HG03520 (cell line): ENCODE results near the gene SLC8A1.
A peak's percentile ranks its signal among the peaks of the same experiment; 100 is the strongest.

Experiments used
- ATAC-seq: cut with Tn5 transposase; IDR thresholded peaks from one replicate; pipeline ENCODE4 v1.9.1; 2021; ENCODE audit warnings: mild to moderate bottlenecking, moderate library complexity; ENCODE audit not compliant: unreplicated experiment

Gene SLC8A1

DNA sequence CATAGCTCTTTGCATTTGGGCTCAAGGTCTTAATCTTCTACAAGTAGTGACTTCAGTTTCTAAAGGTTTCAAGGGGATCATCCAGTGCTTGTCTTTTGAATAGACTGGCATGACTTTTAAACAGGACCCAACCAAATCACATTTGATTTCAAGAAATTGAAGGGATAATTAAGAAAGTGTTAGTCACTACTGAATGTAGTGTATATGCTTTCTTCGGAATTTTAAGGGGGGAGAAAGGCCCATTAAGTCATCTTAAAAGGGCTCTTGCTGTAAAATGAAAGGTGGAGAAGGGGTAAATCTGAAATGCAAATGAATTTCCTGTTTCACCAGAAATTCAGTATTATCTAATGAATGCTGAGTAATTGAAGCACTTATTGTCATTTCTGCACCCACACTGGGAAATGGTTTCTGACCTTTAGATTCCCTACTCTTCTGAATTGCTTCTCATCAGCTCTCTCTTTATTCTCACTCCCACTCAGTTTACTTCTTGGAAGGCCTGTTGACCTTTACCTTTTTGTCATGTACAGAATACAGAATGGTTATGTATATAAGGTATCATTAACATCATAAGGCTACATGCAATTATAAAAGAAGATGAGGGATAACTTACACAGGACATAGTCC, 241.4 kb downstream of the SLC8A1 start:
- ATAC-seq: no peak

DNA sequence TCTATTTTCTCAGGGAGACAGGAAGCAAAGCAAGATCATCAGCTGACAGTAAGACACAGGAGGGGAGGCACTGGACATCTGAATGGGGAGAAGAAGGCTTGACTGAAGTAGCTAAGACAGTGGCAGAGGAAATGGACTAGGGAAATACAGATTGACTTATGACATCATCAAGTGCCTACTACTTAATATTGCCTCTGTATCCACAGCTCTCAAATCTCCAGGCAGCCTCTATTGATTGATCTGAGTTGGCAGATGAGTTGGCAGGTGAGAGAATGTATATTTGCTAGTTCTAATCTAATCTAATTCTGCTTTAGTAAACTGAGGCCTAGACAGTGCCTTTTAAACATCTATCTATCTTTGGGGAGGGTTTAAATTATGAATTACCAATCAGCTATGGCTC, 242.1 kb downstream of the SLC8A1 start:
- ATAC-seq: no peak

DNA sequence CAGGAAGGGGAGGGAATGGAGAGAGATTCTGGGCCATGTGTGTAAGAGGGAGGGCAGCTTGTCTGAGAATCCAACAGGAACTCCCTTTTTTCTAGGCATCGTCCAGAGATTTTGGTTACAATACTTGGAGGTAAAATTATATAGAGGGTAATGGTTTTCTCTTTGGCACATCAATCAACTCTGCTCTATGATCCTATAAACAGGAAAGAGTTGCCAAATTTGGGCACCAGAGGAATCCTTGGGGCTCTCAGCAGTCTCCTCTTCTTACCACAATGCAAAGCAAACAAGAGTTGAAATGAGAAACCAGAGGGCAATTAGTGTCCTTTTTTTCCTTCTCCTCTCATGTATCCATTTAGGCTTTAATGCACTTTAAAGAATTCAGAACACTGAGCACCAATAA, 243.4 kb downstream of the SLC8A1 start:
- no peak for ATAC-seq

DNA sequence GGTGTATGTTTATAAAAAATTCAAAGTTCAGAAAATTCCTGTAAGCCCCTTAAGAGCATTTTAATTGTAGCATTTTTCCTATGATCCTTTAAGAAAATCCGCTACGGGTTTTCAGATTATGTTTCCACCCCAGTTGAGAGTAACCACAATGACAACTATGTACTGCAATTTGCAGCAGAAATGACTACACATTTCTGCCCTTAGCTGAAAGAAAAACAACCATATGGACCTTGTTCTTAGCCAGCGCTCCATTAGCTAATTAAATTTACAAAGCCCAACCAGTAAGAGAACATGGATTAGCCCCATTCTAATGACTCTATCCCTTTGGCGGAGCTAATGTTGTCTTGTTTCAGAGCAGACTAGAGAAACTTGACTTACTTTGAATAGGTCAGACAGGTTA, 247.6 kb downstream of the SLC8A1 start:
- ATAC-seq: no peak

DNA sequence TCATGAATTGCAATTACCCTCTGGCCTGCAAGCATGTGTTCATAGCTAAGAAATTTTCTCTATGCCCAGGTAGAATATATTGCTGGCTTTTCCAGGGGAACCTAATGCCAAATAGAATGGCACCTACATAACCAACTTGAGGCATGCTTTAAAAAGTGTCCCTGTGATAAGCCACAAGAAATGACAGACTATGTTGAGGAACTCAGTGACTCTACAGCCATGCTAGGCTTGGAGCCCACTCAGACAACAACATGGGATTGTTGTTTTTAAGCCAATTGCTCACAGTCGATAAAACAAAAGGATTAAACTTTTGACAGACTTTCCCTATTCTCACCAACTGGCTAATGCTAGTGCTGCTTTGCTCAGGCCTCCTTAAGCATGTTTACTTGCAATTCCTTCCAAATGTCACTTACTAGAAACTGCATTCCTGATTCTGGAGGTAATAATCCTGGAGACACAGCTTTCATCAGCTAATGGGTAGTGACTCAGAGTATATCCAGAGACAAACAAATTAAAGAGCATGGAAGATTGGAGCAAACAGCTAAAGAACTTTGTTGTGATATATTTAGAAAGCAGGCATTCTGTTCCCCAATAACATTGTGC, 249.0 kb downstream of the SLC8A1 start:
- ATAC-seq: no peak

- ATAC-seq: no peak
These were observed 250.5 kb downstream of the SLC8A1 start for GRCh38 chr2:40201425-40201824.

GRCh38 chr2:40200366-40200915, 251.4 kb downstream of the SLC8A1 start:
- no peak for ATAC-seq

GRCh38 chr2:40199771-40200170, 252.1 kb downstream of the SLC8A1 start:
- ATAC-seq: no peak

GRCh38 chr2:40197121-40197520, 254.8 kb downstream of the SLC8A1 start:
- no peak for ATAC-seq

DNA sequence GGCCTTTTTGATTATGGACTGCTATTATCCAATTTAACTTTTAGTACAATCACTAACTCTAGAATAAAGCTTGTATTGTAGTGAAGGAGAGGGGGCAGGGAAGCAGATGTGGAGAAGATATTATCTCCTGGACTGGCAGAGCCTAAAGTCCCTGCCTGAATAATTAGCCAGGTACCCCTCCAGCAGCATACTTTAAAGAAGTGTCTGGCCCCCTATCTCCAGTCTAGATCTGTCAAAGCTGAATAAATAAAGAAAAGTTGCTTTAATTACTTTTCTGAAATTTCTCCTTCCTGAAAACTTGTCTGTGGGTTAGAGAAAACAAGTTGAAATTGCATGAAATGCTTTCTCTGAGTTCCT, 258.2 kb downstream of the SLC8A1 start:
- no peak for ATAC-seq

DNA sequence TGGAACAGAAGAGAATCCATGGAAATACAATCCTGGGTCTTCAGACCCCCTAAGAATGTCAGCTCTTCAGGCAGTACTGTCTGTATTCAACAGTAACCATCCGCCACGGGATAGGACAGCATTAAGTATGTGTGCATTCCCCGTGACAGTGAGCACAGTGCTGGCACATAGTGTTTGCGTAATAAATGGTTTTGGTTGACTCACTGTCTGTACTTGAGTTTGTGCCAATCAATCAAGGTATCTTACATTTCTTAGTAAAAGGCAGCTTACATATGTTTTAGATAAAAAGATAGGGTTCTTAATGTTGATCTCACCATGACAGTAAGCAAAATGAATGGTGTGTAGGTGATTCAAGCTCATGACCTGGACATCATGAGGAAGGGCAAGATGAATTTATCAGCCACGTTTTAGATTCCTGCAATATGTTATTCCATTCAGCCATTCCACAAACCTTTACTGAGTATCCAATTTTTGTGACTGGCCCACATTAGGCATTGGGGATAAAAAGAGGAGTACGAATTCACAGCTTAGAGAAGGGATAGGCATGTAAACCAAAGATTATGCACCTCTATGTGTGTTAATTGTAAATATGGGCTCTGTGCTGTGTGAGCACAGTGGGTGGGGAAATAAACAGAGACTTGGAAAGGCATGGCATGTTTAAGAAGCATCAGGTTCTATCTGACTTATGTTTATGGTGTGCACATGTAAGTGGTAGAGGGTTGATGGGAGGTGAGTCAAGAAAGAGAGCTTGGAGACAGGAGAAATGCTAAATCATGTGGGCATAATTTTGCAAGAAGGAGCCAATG, 258.8 kb downstream of the SLC8A1 start:
- no peak for ATAC-seq

DNA sequence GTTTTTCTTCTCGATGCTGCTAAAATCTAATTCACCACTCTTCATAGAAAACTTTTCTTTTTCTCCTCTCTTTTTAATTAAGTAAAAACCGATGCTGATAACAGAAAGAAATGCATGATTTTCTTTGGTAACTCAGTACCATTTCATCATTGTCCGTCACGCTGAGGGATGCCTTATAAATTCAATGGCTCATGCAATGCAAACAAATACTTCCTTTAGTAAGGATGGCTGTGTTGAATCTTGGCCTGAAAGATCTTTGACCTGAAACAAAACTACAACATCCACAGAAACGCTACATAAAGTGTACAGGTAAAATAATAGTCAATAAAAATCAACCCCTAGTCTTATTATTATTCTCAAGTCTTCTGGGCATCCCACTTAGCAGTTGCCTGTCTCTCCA, 261.4 kb downstream of the SLC8A1 start:
- ATAC-seq: no peak

GRCh38 chr2:40189881-40190280, 262.0 kb downstream of the SLC8A1 start:
- ATAC-seq: no peak

- ATAC-seq: no peak
These were observed 264.8 kb downstream of the SLC8A1 start for GRCh38 chr2:40187054-40187453.

- ATAC-seq: no peak
These were observed 267.3 kb downstream of the SLC8A1 start for GRCh38 chr2:40184551-40184950.

DNA sequence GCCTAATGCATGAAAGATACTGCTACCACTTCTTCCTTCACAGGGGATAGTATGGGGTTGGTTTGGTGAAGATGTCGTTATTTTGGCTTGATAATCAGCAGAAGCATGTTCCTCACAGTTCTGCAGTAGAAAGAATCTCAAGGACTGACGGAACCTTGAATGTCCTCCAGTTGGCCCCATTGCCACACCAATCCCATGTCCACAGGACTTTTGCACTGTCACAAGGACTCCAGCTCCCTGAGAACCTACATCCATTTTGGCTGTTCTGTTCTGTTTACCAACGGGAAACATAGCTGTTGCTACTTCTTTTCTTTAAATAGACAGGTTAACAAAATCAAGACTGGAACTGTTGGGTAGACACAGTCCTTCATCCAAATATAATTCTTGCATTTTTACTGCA, 270.0 kb downstream of the SLC8A1 start:
- ATAC-seq: no peak

GRCh38 chr2:40179801-40180200, 272.1 kb downstream of the SLC8A1 start:
- ATAC-seq: no peak

DNA sequence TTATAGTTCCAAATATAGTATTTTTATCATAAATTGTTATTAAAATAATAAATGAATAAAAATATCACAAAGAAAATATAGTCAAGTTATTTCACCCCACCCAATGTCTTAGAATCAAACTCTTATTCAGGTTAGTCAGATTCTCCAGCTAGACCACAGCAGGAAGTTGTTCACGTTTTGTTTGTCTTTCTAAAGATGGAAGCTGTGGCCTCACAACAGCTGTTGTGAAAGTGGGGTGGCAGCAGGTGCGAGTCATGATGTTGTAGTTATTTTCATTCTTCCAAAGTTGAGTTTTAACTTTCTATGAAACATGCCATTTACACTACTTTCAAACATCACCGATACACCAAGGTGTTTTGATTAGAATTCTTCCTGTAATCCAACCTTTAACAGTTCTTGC, 272.9 kb downstream of the SLC8A1 start:
- ATAC-seq: peak; percentile 83

DNA sequence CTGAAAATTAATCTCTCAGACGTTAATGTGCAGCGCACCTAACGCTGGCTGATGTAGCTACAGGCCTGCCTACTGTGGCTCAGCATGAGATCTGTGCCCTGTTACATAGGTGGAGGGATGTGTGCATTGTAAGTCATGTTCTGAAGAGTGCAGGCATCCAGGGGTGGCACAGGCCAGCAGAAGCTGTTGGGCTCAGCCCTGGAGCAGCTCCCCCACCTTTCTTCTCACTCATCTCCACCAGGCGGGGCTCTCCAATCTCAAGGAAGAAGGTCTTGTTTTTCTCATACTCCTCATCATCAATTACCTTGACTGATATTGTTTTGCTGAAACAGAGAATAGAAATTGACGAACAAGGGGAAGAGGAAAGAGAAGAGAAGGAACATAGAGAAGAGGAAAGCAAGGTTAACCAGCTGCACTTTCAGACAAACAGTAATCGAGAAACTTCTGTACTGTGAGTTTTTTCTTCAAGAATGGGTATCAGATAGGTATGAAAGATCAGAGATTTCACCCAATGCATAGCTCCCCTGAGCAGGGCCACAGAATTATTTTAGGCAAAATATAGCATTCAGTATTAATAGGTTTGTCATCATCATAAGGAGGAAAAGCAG, 273.6 kb downstream of the SLC8A1 start:
- no peak for ATAC-seq

DNA sequence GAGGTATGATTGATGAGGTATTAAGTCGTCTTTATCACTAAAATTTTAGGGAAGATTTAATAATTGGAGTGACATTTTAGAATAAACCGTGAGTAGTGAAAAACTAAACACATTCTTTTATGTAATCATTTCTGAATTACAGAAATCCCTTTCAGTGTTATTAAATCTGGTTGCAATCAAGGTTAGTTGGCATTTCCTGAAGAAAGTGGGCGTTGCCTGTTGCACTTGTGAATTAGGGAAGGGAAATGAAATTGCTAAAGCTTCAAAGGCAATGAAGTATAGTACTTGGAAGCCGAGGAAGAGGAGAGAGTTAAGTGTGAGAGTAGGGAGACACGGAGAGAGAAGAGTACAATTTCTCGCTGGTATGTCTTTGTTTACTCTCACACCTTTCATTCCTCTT, 274.5 kb downstream of the SLC8A1 start:
- ATAC-seq: no peak

DNA sequence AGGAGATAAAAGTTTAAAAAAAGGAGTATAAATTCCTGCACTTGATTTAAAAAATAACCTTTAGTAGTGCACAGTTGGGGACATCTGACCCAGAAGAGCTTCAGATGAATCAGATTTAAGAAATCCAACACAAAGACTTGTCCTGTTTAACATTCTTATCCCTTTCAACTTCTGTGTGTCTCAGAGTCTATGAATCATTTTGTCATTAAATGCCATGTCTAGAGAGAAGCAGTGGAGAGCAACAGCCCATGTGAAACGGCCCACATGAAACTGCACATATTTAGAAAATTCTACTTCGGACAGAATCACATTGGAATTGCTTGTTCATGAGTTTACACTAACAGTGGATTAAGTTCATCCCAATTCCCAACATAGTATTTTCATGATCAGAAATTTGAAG, 278.6 kb downstream of the SLC8A1 start:
- no peak for ATAC-seq

DNA sequence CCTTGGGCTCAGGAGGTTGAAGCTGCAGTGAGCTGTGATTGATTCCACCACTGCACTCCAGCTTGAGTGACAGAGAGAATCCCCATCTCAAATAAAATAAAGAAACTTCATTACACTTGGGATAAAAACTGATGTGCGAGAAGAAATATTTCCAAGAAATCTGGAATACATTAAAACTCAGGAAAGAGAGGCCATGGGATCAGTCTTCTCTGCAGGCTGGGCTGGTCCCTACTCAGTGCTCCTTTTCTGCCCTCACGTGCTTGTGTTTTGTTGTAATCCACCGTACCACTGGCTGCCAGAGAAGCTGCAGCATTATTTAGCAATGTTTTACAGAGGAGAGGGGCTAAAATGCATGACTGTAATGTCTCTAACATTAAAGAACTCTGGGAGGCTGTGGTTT, 282.0 kb downstream of the SLC8A1 start:
- ATAC-seq: no peak
